Fibroblast of mammary gland (primary cell): ENCODE results near the gene SETD7.

Experiments
- DNase-seq: peaks from one replicate; pipeline ENCODE4 v3.0.0-alpha.2; 2010; ENCODE audit warnings: low read depth
- H3K4me3 ChIP-seq: 2 replicates; pipeline ENCODE4 v1.5.1; 2011; ENCODE audit warnings: low read depth, mild to moderate bottlenecking, low read length, moderate library complexity; ENCODE audit not compliant: control insufficient read depth
- CTCF ChIP-seq: conservative IDR thresholded peaks from 2 replicates; pipeline ENCODE4 v1.5.1; 2011; ENCODE audit warnings: low read depth, low read length, inconsistent platforms; ENCODE audit not compliant: control insufficient read depth, insufficient read depth

The SETD7 gene

GRCh38 chr4:139587446-139587845 lies 31.4 kb upstream of the SETD7 start:
- TF ChIP-seq CTCF: no peak
- H3K4me3 ChIP-seq: no peak overlapping the region
- peak; percentile 34 for DNase-seq

- no peak for DNase-seq
- TF ChIP-seq CTCF: no peak
- H3K4me3 ChIP-seq: no peak overlapping the region
Measured at GRCh38 chr4:139585473-139585872, 29.5 kb upstream of the SETD7 start.

- DNase-seq: peak; percentile 33
- no peak for TF ChIP-seq CTCF
- no peak overlapping the region for H3K4me3 ChIP-seq
Measured at GRCh38 chr4:139584784-139585183, 28.8 kb upstream of the SETD7 start.

GRCh38 chr4:139584013-139584412 lies 28.0 kb upstream of the SETD7 start:
- H3K4me3 ChIP-seq: no peak overlapping the region
- TF ChIP-seq CTCF: no peak
- DNase-seq: no peak

GRCh38 chr4:139582044-139582443 lies 26.0 kb upstream of the SETD7 start:
- TF ChIP-seq CTCF: peak; percentile 4
- no peak overlapping the region for H3K4me3 ChIP-seq
- peak; percentile 39 for DNase-seq

GRCh38 chr4:139581096-139581495 lies 25.1 kb upstream of the SETD7 start:
- TF ChIP-seq CTCF: no peak
- H3K4me3 ChIP-seq: no peak overlapping the region
- no peak for DNase-seq

- DNase-seq: no peak
- no peak overlapping the region for H3K4me3 ChIP-seq
- no peak for TF ChIP-seq CTCF
Measured at GRCh38 chr4:139576219-139576618, 20.2 kb upstream of the SETD7 start.
